Activated CD4-positive, alpha-beta T cell treated with anti-CD3 and anti-CD28 coated beads for 24 hours (primary cell): Measurements from ENCODE around the gene PAX8.
A peak's percentile ranks its signal among the peaks of the same experiment; 100 is the strongest.

Experiments used
- DNase-seq, 2 donors: peaks; one replicate each; pipeline ENCODE4 v3.0.0-alpha.2; 2020; ENCODE audit warnings: low read depth in 2 of 2

PAX8 gene

GRCh38 chr2:113183703-113184102, 95.0 kb downstream of the PAX8 start:
- DNase-seq, result no peak

DNA sequence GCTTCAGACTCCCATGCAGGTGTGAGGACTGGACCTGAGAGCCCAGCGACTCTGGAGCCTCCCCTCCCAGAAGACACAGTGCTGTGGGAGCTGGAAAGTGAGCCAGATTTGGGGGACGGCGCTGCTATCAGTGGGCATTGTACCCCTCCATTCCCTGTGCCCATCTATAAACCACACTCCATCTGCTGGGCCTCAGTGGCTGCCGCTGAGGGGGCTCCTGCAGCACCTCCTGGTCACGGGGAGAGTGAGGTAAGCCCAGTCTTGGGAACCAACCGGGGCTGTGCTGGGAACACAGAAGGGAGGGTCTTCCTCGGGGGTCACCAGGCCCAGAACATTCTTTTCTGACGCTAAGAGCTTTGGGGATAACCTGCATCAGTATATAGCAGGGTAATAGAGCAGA, 95.5 kb downstream of the PAX8 start:
- DNase-seq, result no peak

DNA sequence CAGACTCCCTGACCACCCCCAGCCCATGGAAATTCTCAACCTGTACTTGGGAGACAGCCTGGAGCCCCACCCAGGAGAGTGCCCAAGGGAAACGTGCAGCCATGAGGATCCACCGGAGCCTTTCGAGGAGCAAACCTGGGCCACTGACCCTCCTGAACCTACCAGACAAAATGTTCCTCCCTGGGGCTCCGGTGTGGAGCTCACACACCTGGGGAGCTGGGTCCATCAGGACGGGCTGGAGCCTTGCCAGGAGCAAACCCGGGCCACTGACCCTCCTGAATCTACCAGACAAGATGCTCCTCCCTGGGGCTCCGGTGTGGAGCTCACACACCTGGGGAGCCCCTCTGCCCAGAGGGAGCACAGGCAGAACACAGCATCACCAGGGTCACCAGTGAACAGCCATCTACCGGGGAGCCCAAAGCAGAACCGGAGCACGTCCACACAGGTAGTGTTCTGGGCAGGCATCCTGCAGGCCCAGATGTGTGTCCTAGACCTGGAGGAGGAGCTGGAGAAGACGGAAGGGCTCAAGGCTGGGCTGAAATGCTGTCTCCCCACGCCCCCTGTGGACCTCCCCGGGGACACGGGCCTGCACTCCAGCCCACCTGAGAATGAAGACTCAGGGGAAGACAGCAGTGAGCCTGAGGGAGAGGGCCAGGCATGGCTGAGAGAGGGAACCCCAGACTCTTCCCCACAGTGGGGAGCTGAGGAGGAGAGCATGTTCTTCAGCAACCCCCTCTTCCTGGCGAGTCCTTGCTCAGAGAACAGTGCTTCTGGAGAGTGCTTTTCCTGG, 96.1 kb downstream of the PAX8 start:
- no peak for DNase-seq

GRCh38 chr2:113181258-113182051, 97.3 kb downstream of the PAX8 start:
- DNase-seq, result no peak

- no peak for DNase-seq
Observed at GRCh38 chr2:113180131-113180946, 98.4 kb downstream of the PAX8 start.

DNA sequence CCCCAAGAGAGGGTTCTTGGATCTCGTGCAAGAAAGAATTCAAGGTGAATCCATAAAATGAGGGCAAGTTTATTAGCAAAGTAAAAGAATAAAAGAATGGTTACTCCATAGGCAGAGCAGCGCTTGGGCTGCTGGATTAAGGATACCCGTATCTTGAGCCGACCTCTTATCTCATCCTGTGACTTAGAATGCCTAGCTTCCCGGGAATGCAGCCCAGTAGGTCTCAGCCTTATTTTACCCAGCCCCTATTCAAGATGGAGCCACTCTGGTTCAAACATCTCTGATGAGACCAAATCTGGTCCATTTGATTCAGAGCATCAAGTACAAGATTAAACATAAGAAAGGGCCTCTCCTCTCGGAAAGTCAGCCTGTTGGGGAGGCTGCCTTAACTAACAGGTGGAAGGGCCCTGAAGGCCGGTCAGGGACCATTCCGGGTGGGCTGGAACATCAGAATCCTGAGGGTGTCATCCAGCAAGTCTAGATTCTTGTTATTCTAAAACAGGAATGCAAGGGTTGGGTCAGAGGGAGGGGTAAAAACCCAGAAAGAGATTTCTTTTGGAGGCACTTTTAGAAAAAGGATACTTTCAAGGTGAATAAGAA, 99.2 kb downstream of the PAX8 start:
- no peak for DNase-seq

DNA sequence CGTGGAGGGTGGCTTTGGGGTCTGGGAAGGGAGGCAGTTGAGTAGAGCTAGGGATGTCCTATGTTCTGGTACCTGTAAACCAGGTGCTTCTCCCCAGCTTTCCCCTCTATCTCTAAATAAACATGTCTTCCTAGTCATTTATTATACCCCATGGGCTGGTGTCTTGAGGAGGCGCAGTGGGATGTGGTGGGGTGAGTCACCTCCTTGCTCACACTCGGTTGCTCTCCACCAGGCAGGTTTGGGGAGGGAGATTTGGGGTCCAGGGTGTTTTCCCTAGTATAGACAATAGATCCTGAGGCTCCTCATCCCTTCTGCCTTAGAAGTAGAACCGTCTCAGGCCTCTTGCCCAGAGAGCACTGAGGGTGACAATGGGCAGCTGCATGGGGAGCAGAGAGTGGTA, 99.8 kb downstream of the PAX8 start:
- DNase-seq, result no peak

DNA sequence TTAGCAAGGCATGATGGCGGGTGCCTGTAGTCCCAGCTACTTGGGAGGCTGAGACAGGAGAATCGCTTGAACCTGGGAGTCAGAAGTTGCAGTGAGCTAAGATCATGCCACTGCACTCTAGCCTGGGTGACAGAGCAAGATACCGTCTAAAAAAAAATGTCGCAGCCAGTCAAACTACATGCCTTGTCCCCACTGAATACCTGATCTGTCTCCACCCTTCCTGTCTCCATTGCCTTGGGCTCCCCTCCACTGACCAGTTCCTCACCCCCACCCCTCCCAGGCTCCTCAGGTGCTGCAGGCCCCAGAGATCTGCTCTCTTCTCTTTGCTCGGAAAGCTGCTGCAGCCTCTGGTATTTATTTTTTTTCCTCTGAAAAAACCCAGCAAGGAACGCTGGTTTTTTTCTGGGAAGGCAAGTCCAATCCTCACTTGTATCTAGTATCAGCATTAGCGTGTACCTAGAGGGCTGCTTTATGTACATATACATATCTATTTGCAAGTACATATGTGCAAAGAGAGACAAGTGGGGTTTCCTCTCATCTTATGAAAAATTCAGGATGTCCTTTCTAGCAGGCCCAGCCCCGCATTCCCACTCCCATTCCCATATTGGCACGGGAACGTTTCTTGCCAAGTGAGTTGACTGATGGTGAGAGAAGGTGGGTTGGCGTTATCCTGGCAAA, 100.5 kb downstream of the PAX8 start:
- no peak for DNase-seq

GRCh38 chr2:113176696-113177355, 101.9 kb downstream of the PAX8 start:
- DNase-seq, result no peak

DNA sequence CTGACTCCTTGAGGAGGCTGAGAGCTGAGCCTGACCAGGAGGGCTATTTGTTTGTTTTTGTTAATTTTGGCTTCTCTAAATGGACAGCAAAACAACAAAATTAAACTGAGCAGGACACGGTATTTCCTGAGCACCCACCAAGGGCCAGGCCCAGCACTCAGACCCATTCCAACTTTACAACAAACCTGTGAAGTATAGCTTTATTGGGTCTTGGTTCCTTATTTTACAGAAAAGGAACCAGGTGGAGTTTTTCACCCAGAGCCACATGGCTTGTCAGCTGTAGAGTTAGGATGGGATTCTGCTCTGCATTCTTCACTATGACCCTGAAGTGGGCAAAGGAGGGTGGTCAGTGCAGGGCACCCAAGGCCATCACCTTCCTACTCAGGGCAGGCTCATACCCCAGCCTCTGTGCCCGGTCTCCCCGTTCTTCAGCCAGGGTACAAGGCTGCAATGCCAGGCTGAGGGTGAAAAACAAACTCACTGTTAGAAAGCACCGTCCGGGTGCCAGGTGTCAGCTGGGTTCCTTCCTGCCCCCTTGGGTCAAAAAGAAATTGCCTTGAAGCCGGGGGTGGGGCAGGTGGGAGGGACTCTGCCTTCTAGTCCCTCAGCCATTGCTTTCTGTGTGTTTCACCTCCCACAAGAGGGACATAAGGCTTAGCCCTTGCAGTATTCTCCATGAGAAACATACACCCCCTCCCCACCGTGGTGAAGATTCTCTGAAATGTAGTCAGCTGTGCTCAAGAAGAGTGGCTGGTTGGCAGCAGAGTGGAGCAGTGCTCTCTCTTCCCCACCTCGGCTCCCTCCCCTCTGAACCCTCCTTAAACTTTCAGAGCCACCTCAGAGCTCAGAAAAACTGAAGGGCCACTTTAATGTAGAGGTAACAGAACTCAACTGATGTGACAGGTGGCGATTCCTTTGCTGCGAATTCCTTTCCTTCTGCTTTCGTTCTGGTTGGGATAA, 102.7 kb downstream of the PAX8 start:
- no peak for DNase-seq

DNA sequence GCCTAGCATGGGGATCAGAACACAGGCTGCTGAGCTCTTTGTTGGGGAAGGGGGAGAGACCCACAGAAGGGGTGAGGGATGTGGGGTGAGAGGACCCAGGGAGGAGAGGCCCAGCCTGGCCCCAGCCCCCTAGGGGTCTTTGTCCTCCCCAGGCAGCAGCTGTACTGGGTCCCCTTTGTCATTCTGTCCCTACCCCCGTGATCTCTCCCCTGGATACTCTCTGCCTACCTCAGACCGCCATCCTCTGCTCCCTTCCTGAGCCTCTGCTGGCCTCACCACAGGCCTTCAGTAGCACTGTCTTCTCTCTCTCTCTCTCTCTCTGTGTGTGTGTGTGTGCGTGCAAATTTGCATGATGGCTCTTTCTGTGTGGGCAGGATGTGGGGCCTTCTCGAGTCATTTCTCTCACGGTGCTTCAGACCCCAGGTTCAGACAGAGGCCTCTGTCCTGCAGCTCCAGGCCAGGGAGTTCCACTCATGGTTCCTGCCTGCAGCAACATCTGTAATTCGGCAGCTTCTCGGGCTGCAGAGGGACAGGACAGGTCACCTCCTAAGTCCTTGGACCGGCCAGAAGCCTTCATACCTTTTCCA, 103.6 kb downstream of the PAX8 start:
- DNase-seq, result peak in 1 of 2 donors; percentile 59

DNA sequence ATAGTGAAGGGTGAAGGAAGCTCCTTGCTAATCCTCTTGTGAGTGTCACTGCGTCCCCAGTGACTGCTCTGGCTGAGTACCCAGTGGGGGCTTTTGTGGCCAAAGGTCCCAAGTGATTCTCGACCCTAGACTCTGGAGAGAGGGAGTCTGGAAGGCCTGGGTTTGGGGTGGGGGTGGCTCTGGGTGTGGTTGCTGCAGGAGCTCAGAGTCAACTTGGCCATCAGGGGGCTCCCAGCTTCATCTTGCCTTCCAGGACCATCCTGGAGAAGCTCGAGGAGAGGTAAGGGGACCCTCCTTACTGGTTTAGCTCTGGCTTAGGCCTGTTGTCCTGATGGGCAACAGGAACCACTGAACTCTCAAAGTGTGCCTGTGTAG, 104.4 kb downstream of the PAX8 start:
- no peak for DNase-seq

- DNase-seq, result peak; percentile 75 to 76
Observed at GRCh38 chr2:113173542-113174375, 105.0 kb downstream of the PAX8 start, which contains the start of gene PSD4. Gene PSD4 (plus strand): TSS chr2:113173971. CDS start chr2:113182457, 8,486 bp downstream.

GRCh38 chr2:113172721-113173541, 105.8 kb downstream of the PAX8 start:
- no peak for DNase-seq

DNA sequence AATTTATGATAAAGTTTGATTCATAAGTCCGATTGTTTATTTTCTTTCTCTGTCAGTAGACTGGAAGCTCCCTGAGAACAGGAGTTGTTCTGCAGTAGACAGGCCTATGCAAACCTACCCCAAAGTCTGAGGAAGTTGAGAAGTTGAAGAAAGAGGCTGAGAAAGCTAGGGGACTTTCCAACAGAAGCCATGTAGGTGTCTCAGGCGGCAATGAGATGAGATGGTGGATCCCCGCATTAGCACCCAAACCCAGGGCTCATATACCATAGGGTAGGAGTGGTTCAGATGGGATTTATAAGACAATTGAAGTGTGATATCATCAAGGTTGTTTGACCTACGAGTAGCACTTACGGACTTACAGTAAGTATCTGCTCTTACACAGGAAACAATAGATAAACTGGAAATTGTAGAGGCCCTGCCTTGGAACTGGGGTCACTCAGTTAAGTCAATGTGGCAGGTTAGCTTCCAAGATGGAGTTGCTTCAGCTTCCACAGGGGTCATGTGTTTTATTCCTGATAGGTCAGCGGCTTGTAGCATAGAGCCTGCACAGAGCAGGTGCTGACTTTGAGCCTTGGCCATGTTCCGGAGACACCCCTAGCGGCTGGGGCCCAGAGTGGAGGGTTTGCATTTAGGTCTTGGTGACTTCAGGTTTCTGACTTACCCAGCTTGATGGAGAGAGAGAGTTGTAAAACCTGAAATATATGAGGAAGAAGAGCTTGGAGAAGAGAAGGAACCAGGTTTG, 107.2 kb downstream of the PAX8 start:
- DNase-seq, result no peak

- DNase-seq, result no peak
Observed at GRCh38 chr2:113169586-113169985, 109.1 kb downstream of the PAX8 start.
